KOPT-K1 (cell line): Measurements from ENCODE around the gene GRK2.

Source experiments
- H3K27ac ChIP-seq: fragments of 200-600 bp; sonication (generic); 2 replicates; pipeline ENCODE4 v1.5.1; 2016; ENCODE audit warnings: antibody characterized with exemption, mild to moderate bottlenecking, low read depth, low read length; ENCODE audit not compliant: poor library complexity, severe bottlenecking
- H3K36me3 ChIP-seq: fragments of 200-600 bp; sonication (generic); 2 replicates; pipeline ENCODE4 v1.5.1; 2017; ENCODE audit warnings: antibody characterized with exemption, mild to moderate bottlenecking, low read length, moderate library complexity; ENCODE audit not compliant: insufficient read depth
- H3K9me3 ChIP-seq: fragments of 200-600 bp; sonication (generic); 2 replicates; pipeline ENCODE4 v1.5.1; 2017; ENCODE audit warnings: antibody characterized with exemption, low read length, mild to moderate bottlenecking; ENCODE audit not compliant: insufficient read depth, poor library complexity, severe bottlenecking

GRK2 gene

DNA sequence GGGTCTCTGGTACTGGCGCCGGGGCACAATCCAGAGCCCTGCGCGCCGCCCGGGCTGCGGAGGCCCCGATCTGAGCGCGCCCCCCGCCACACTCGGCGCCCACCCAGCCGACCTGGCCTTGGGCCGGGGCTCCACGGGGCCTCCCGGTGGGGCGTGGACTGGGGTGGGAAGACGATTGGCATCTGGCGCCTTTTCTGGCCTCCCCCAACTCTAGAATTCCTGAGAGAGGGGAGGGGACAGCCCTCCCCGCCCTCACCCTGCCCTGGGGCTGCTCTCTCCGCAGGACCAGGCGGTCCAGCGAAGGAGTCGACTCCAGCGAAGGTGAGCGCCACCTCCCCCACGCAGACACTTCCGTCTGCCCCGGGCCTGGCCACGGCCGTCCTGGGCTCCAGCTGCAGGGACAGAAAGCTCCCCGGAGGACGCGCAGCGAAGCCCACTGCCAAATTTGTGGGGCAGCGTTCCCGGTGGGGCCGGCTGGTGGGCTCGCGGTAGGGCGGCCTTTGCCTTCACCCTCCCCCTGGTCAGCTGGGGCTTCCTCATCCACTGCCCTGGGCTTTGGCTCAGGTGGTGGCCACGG, 37.6 kb downstream of the GRK2 start:
- Histone ChIP-seq H3K36me3 (peaks cover 68% of the 10 kb centered on the region), H3K27ac (no peak overlapping the region), H3K9me3 (no peaks in the 10 kb centered on the region)

- no peak overlapping the region for H3K27ac ChIP-seq
Observed at GRCh38 chr11:67304511-67305113, 38.3 kb downstream of the GRK2 start.

DNA sequence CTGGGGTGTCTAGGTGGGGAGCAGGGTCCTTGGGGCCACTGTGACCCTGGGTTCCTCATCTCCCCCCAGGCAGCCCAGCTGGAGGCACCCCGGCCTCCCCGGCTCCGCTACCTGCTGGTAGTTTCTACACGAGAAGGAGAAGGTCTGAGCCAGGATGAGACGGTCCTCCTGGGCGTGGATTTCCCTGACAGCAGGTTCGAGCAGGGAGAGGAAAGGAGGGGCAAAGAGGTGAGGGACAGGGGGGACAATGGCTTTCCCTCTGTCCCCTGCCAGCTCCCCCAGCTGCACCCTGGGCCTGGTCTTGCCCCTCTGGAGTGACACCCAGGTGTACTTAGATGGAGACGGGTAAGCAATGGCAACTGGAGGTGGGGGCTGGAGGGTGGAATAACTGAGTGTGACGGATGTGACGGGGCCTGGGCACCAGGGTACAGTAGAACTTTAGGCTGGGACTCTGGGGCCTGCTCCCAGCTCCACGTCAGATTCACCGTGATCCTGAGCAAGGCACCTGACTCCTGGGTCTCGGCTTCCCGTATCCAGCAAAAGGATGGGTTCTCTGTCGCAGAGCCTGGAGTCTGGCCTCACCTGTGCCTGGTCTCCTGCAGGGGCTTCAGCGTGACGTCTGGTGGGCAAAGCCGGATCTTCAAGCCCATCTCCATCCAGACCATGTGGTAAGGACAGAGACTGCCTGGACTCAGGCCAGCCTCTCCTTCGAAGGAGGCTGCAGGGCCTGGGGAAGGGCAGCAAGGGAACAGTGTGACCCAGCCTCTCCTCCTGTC, 40.7 kb downstream of the GRK2 start:
- Histone ChIP-seq H3K36me3 (peaks cover 67% of the 10 kb centered on the region), H3K27ac (no peak overlapping the region), H3K9me3 (no peaks in the 10 kb centered on the region)

More at GRCh38 chr11:67304511-67305113, 38.3 kb downstream of the GRK2 start:
- H3K36me3 ChIP-seq, result peaks cover 68% of the 10 kb centered on the region
- no peaks in the 10 kb centered on the region for H3K9me3 ChIP-seq

GRCh38 chr11:67307545-67308001, 41.3 kb downstream of the GRK2 start:
- Histone ChIP-seq H3K9me3 (no peaks in the 10 kb centered on the region), H3K36me3 (peaks cover 67% of the 10 kb centered on the region), H3K27ac (no peak overlapping the region)

DNA sequence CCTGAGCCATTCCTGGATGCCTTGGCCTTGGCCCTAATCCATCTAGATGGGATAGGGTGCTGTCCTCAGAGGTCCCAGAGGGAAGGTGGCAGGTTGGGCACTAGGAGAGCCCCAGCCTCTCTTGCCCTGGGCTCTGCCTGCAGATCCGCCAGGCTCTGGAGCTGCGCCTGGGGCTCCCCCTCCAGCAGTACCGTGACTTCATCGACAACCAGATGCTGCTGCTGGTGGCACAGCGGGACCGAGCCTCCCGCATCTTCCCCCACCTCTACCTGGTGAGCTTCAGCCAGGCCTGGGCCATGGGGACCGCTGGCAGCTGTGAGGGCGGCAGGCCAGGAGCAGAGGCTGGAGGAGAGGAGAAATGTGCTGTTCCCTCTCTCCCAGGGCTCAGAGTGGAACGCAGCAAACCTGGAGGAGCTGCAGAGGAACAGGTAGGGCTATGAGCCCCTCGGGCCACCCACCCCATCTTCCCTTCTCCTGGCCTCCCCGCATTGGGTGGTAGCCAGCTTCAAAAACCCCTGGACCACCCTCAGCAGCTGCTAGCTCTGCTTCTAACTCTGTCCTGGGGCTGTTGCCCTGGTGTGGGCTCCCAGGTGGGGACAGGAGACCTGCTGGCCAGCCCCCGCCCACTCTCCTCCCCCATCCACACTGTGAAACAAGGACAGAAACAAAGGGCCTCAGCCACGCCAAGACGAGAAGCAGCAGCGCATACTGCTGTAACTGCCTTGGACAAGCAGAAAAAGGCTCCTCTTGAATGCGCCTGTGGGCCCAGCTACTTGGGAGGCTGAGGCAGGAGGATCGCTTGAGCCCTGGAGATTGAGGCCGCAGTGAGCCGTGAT, 42.0 kb downstream of the GRK2 start:
- Histone ChIP-seq H3K9me3 (no peaks in the 10 kb centered on the region), H3K27ac (no peak overlapping the region), H3K36me3 (peaks cover 63% of the 10 kb centered on the region)

DNA sequence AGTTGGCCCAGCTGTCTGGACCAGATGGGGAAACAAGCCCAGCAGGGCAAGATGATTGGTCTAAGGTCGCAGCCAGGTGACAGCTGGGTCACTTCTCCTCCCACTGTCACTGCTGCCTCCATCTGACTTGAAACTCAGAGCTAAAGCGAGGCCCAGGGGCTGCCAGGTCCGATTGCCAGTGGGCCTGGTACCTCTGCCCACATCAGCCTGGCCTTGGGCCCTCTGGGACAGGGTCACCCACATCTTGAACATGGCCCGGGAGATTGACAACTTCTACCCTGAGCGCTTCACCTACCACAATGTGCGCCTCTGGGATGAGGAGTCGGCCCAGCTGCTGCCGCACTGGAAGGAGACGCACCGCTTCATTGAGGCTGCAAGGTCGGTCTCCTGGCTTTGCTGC, 42.9 kb downstream of the GRK2 start:
- Histone ChIP-seq H3K36me3 (peaks cover 60% of the 10 kb centered on the region), H3K9me3 (no peaks in the 10 kb centered on the region), H3K27ac (no peak overlapping the region)

GRCh38 chr11:67309661-67310061, 43.4 kb downstream of the GRK2 start:
- Histone ChIP-seq H3K9me3 (no peaks in the 10 kb centered on the region), H3K36me3 (peaks cover 60% of the 10 kb centered on the region), H3K27ac (no peak overlapping the region)

GRCh38 chr11:67310246-67311050, 44.2 kb downstream of the GRK2 start:
- H3K9me3 ChIP-seq, result no peaks in the 10 kb centered on the region
- H3K27ac ChIP-seq, result no peak overlapping the region
- H3K36me3 ChIP-seq, result peaks cover 60% of the 10 kb centered on the region

DNA sequence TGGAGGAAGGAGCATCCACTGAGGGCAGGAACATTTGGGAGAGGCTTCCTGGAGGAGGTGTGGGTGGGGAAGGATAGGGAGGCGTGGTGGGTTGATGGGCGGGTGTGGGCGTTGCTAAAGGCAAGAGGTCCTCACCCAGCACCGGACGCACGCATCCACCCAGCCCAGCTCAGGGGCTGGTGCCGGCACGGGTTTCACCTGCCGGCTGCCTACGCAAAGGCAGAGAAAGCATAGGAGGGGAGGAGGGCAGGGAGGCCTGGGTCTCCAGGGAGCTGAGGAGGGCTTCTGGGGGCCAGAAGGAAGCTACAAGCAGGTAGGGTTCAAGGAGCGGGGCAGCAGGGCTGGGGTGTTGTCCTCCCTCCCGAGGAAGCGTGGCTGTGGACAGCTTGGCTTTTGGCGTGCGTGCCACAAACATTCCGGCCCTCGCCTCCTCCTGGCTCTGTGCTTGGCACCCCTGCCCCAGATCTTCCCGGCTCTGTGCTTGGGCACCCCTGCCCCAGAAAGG, 44.8 kb downstream of the GRK2 start:
- Histone ChIP-seq H3K9me3 (no peaks in the 10 kb centered on the region), H3K27ac (no peak overlapping the region)

DNA sequence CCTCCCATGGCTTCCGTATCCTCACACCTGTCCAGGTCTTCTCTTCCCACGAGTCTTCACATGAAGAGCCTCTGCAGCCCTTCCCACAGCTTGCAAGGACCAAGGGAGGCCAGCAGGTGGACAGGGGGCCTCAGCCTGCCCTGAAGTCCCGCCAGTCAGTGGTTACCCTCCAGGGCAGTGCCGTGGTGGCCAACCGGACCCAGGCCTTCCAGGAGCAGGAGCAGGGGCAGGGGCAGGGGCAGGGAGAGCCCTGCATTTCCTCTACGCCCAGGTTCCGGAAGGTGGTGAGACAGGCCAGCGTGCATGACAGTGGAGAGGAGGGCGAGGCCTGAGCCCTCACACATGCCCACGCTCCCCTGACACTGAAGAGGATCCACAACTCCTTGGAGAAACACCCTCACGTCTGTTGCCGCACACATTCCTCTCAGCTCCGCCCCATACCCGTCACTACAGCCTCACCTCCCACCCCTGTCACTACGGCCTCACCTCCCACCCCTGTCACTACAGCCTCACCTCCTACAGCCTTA, 45.3 kb downstream of the GRK2 start:
- Histone ChIP-seq H3K36me3 (peaks cover 60% of the 10 kb centered on the region), H3K27ac (no peak overlapping the region), H3K9me3 (no peaks in the 10 kb centered on the region)

More for the DNA sequence above, 44.8 kb downstream of the GRK2 start:
- peaks cover 60% of the 10 kb centered on the region for H3K36me3 ChIP-seq

GRCh38 chr11:67312187-67313021, 46.1 kb downstream of the GRK2 start:
- Histone ChIP-seq H3K27ac (no peak overlapping the region), H3K36me3 (peaks cover 53% of the 10 kb centered on the region), H3K9me3 (no peaks in the 10 kb centered on the region)

- Histone ChIP-seq H3K36me3 (peaks cover 45% of the 10 kb centered on the region), H3K9me3 (no peaks in the 10 kb centered on the region), H3K27ac (no peak overlapping the region)
Observed at GRCh38 chr11:67313125-67313890, 47.0 kb downstream of the GRK2 start.

DNA sequence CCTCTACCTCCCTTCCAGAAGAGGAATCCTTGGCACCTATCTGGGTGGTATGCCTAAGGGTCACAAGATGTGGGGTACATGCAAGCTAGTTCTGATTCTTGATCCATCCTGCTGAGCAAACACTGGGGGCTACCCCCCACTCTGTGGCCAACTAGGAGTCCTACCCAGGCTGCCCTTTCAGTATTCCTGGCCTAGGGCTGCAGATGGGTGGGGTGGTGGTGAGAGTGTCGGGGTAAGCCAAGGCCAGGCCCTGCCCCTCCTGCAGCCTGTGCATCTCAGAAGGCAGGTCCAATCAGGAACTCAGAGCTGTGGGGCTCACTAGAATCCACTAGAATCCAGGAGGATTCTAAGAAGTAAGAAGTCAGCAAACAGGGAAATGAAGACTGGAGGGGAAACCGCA, 47.9 kb downstream of the GRK2 start:
- Histone ChIP-seq H3K36me3 (peaks cover 36% of the 10 kb centered on the region), H3K9me3 (no peaks in the 10 kb centered on the region), H3K27ac (no peak overlapping the region)
